ENCODE measurements around the gene SPTBN4.

- TF ChIP-seq POLR2AphosphoS5 (IDR thresholded peaks at IDR 0.05) (no peak), TAF1 (IDR thresholded peaks at IDR 0.05; ENCODE audit: low read depth) (no peak), REST (IDR thresholded peaks at IDR 0.05; ENCODE audit: borderline replicate concordance) (no peak), EP300 (conservative IDR thresholded peaks at IDR 0.05; ENCODE audit: poor library complexity, severe bottlenecking) (peak; percentile 36), SMC3 (conservative IDR thresholded peaks at IDR 0.05; ENCODE audit: poor library complexity) (no peak)
- TF ChIP-seq, protein P1, sequence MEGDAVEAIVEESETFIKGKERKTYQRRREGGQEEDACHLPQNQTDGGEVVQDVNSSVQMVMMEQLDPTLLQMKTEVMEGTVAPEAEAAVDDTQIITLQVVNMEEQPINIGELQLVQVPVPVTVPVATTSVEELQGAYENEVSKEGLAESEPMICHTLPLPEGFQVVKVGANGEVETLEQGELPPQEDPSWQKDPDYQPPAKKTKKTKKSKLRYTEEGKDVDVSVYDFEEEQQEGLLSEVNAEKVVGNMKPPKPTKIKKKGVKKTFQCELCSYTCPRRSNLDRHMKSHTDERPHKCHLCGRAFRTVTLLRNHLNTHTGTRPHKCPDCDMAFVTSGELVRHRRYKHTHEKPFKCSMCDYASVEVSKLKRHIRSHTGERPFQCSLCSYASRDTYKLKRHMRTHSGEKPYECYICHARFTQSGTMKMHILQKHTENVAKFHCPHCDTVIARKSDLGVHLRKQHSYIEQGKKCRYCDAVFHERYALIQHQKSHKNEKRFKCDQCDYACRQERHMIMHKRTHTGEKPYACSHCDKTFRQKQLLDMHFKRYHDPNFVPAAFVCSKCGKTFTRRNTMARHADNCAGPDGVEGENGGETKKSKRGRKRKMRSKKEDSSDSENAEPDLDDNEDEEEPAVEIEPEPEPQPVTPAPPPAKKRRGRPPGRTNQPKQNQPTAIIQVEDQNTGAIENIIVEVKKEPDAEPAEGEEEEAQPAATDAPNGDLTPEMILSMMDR (IDR thresholded peaks at IDR 0.05; ENCODE audit: poor library complexity, severe bottlenecking): peak; percentile 15
Measured at GRCh38 chr19:40594255-40594654, 127.5 kb downstream of the SPTBN4 start.

Data from neural cell (in vitro differentiated cells).